ENCODE data around the gene SLC1A6.
"Not testable (repeated sequence)": the region's sequence is repeated elsewhere in the genome, so short reads cannot be mapped to it uniquely, and the experiment has no call there.

The SLC1A6 gene

GRCh38 chr19:15022752-15023151 lies 43.1 kb upstream of the SLC1A6 start:
- Histone ChIP-seq H3K4me3 (ENCODE audit: low read depth, low read length, poor library complexity, severe bottlenecking) (no peak overlapping the region), H3K9ac (ENCODE audit: low read length) (no peak overlapping the region), H3K9me3 (ENCODE audit: low read length) (no peaks in the 10 kb centered on the region), H3K79me2 (ENCODE audit: insufficient read depth, low read length) (no peaks in the 10 kb centered on the region), H2AFZ (ENCODE audit: low read length) (no peak overlapping the region), H3K9me2 (ENCODE audit: low read depth, low read length) (no peaks in the 10 kb centered on the region), H3K4me1 (ENCODE audit: insufficient read depth, low read length, severe bottlenecking) (no peaks in the 10 kb centered on the region), H3K4me2 (ENCODE audit: low read length) (no peak overlapping the region), H3K27me3 (ENCODE audit: insufficient read depth, low read length) (no peaks in the 10 kb centered on the region; the same call in 1 of the 2 replicates), H3K36me3 (ENCODE audit: insufficient read depth, low read length) (no peaks in the 10 kb centered on the region), H4K20me1 (ENCODE audit: insufficient read depth, low read length) (no peaks in the 10 kb centered on the region), H3F3A (ENCODE audit: insufficient read depth, low read length) (no peaks in the 10 kb centered on the region), H3K27ac (ENCODE audit: low read depth, low read length, poor library complexity, severe bottlenecking) (no peak overlapping the region)
- TF ChIP-seq CTCF (IDR thresholded peaks at IDR 0.05; ENCODE audit: low read length): no peak

- no peaks in the 10 kb centered on the region for H3K9me2 ChIP-seq (ENCODE audit: low read depth, low read length)
- H3K27me3 ChIP-seq (ENCODE audit: insufficient read depth, low read length): no peaks in the 10 kb centered on the region; the same call in 1 of the 2 replicates
- no peak overlapping the region for H3K4me2 ChIP-seq (ENCODE audit: low read length)
- no peaks in the 10 kb centered on the region for H3K4me1 ChIP-seq (ENCODE audit: insufficient read depth, low read length, severe bottlenecking)
- no peaks in the 10 kb centered on the region for H4K20me1 ChIP-seq (ENCODE audit: insufficient read depth, low read length)
- H3K36me3 ChIP-seq (ENCODE audit: insufficient read depth, low read length): no peaks in the 10 kb centered on the region
- no peak overlapping the region for H2AFZ ChIP-seq (ENCODE audit: low read length)
- no peaks in the 10 kb centered on the region for H3K9me3 ChIP-seq (ENCODE audit: low read length)
- TF ChIP-seq CTCF (IDR thresholded peaks at IDR 0.05; ENCODE audit: low read length): no peak
- no peak for TF ChIP-seq EZH2 (IDR thresholded peaks at IDR 0.05; ENCODE audit: borderline replicate concordance, low read length)
- H3K79me2 ChIP-seq (ENCODE audit: insufficient read depth, low read length): no peaks in the 10 kb centered on the region
- H3K27ac ChIP-seq (ENCODE audit: low read depth, low read length, poor library complexity, severe bottlenecking): no peak overlapping the region
- no peak overlapping the region for H3K4me3 ChIP-seq (ENCODE audit: low read depth, low read length, poor library complexity, severe bottlenecking)
- H3F3A ChIP-seq (ENCODE audit: insufficient read depth, low read length): no peaks in the 10 kb centered on the region
- H3K9ac ChIP-seq (ENCODE audit: low read length): no peak overlapping the region
These were observed 41.8 kb upstream of the SLC1A6 start for GRCh38 chr19:15021286-15022007.

GRCh38 chr19:15018836-15019235 lies 39.2 kb upstream of the SLC1A6 start:
- H3F3A ChIP-seq (ENCODE audit: insufficient read depth, low read length); H3K4me2 ChIP-seq (ENCODE audit: low read length); H3K9me3 ChIP-seq (ENCODE audit: low read length); H3K27me3 ChIP-seq (ENCODE audit: insufficient read depth, low read length); H2AFZ ChIP-seq (ENCODE audit: low read length); H3K4me3 ChIP-seq (ENCODE audit: low read depth, low read length, poor library complexity, severe bottlenecking); H3K36me3 ChIP-seq (ENCODE audit: insufficient read depth, low read length); H3K79me2 ChIP-seq (ENCODE audit: insufficient read depth, low read length); H3K9ac ChIP-seq (ENCODE audit: low read length); H3K4me1 ChIP-seq (ENCODE audit: insufficient read depth, low read length, severe bottlenecking); H4K20me1 ChIP-seq (ENCODE audit: insufficient read depth, low read length); H3K9me2 ChIP-seq (ENCODE audit: low read depth, low read length); H3K27ac ChIP-seq (ENCODE audit: low read depth, low read length, poor library complexity, severe bottlenecking): not testable (repeated sequence)

DNA sequence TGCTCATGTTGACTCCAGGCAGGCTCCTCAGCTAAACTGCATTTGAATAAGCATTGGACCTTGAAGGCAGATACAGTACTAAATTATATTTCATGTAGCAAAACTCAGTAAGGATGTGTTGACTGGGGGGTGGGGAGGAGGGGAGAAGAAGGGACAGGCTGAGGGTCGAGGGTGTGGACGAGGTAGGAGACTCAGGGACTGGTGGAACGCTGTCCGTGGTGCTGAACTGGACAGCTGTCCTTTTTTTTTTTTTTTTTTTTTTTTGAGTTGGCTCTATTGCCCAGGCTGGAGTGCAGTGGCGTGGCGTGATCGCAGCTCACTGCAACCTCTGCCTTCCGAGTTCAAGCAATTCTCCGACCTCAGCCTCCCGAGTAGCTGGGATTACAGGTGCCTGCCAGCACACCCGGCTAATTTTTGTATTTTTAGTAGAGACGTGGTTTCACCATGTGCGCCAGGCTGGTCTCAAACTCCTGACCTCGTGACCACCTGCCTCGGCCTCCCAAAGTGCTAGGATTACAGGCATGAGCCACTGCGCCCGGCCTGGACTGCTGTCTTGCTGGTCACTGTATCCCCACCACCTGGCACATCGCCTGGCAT lies 36.4 kb upstream of the SLC1A6 start:
- Histone ChIP-seq H3K27ac (ENCODE audit: low read depth, low read length, poor library complexity, severe bottlenecking) (no peak overlapping the region), H3K9me3 (ENCODE audit: low read length) (no peaks in the 10 kb centered on the region), H4K20me1 (ENCODE audit: insufficient read depth, low read length) (no peaks in the 10 kb centered on the region)

More for the DNA sequence above, 36.4 kb upstream of the SLC1A6 start:
- no peak overlapping the region for H3K4me2 ChIP-seq (ENCODE audit: low read length)
- TF ChIP-seq EZH2 (IDR thresholded peaks at IDR 0.05; ENCODE audit: borderline replicate concordance, low read length): no peak
- no peak for TF ChIP-seq CTCF (IDR thresholded peaks at IDR 0.05; ENCODE audit: low read length)
- H3K9ac ChIP-seq (ENCODE audit: low read length): no peak overlapping the region
- H3F3A ChIP-seq (ENCODE audit: insufficient read depth, low read length): no peaks in the 10 kb centered on the region
- H3K27me3 ChIP-seq (ENCODE audit: insufficient read depth, low read length): no peaks in the 10 kb centered on the region
- H2AFZ ChIP-seq (ENCODE audit: low read length): no peak overlapping the region
- no peaks in the 10 kb centered on the region for H3K79me2 ChIP-seq (ENCODE audit: insufficient read depth, low read length)
- no peaks in the 10 kb centered on the region for H3K4me1 ChIP-seq (ENCODE audit: insufficient read depth, low read length, severe bottlenecking)
- H3K9me2 ChIP-seq (ENCODE audit: low read depth, low read length): no peaks in the 10 kb centered on the region
- H3K36me3 ChIP-seq (ENCODE audit: insufficient read depth, low read length): no peaks in the 10 kb centered on the region
- no peak overlapping the region for H3K4me3 ChIP-seq (ENCODE audit: low read depth, low read length, poor library complexity, severe bottlenecking)
